ENCODE measurements around the gene NID1. TPM values are rescaled to one million over a fixed set of nuclear protein-coding genes. Genes with fewer than 3 reads are reported as not detected.

The NID1 gene, protein sequence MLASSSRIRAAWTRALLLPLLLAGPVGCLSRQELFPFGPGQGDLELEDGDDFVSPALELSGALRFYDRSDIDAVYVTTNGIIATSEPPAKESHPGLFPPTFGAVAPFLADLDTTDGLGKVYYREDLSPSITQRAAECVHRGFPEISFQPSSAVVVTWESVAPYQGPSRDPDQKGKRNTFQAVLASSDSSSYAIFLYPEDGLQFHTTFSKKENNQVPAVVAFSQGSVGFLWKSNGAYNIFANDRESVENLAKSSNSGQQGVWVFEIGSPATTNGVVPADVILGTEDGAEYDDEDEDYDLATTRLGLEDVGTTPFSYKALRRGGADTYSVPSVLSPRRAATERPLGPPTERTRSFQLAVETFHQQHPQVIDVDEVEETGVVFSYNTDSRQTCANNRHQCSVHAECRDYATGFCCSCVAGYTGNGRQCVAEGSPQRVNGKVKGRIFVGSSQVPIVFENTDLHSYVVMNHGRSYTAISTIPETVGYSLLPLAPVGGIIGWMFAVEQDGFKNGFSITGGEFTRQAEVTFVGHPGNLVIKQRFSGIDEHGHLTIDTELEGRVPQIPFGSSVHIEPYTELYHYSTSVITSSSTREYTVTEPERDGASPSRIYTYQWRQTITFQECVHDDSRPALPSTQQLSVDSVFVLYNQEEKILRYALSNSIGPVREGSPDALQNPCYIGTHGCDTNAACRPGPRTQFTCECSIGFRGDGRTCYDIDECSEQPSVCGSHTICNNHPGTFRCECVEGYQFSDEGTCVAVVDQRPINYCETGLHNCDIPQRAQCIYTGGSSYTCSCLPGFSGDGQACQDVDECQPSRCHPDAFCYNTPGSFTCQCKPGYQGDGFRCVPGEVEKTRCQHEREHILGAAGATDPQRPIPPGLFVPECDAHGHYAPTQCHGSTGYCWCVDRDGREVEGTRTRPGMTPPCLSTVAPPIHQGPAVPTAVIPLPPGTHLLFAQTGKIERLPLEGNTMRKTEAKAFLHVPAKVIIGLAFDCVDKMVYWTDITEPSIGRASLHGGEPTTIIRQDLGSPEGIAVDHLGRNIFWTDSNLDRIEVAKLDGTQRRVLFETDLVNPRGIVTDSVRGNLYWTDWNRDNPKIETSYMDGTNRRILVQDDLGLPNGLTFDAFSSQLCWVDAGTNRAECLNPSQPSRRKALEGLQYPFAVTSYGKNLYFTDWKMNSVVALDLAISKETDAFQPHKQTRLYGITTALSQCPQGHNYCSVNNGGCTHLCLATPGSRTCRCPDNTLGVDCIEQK
- 4.6 TPM for total RNA-seq
- polyA plus RNA-seq = 10.9 TPM
- long read RNA-seq, donor 1 = 0 reads
- long read RNA-seq, donor 2, full-length matches to known transcripts = 4 of 10 reads
- long read RNA-seq, donor 2, partial matches to known transcripts = 6 of 10 reads
- long read RNA-seq, donor 2, other reads (novel, unspliced or antisense) = 0 of 10 reads
- long read RNA-seq, donor 3 = 0 reads
- long read RNA-seq, donor 4, full-length matches to known transcripts = 2 of 2 reads
- long read RNA-seq, donor 4, partial matches to known transcripts = 0 of 2 reads
- long read RNA-seq, donor 4, other reads (novel, unspliced or antisense) = 0 of 2 reads
- long read RNA-seq, donor 5, full-length matches to known transcripts = 3 of 3 reads
- long read RNA-seq, donor 5, partial matches to known transcripts = 0 of 3 reads
- long read RNA-seq, donor 5, other reads (novel, unspliced or antisense) = 0 of 3 reads
- long read RNA-seq, donor 6, full-length matches to known transcripts = 4 of 4 reads
- long read RNA-seq, donor 6, partial matches to known transcripts = 0 of 4 reads
- long read RNA-seq, donor 6, other reads (novel, unspliced or antisense) = 0 of 4 reads
- long read RNA-seq, donor 7 = 0 reads
- long read RNA-seq, donor 8 = 0 reads
- long read RNA-seq, donor 9 = 0 reads
- long read RNA-seq, donor 10, full-length matches to known transcripts = 1 of 1 reads
- long read RNA-seq, donor 10, partial matches to known transcripts = 0 of 1 reads
- long read RNA-seq, donor 10, other reads (novel, unspliced or antisense) = 0 of 1 reads

GRCh38 chr1:236064674-236065508, at the start of gene NID1:
TSS of gene NID1 (minus strand) at chr1:236065090. CDS start at chr1:236065079, 11 bp downstream.
- peak in 1 of 9 donors; percentile 27 for DNase-seq (ENCODE audit: low read depth in 6 of 9, low spot score in 9 of 9)
- Histone ChIP-seq H3K27ac (ENCODE audit: low read depth in 1 of 2, low read length in 1 of 2) (peak within 1 kb of the TSS; percentile 12 to 52), H3K4me1 (ENCODE audit: control insufficient read depth in 2 of 2, insufficient read depth in 2 of 2, low read length in 2 of 2) (peaks cover 5 to 31% of the 10 kb centered on the region in 2 donors), H3K4me3 (ENCODE audit: low read length in 2 of 2) (peak within 1 kb of the TSS; percentile 32 to 50), H3K27me3 (ENCODE audit: control insufficient read depth in 2 of 2, insufficient read depth in 1 of 2, low read length in 1 of 2) (peaks cover 36 to 58% of the 10 kb centered on the region in 2 donors), H3K9me3 (ENCODE audit: control insufficient read depth in 2 of 2, insufficient read depth in 1 of 2, low read length in 1 of 2) (peaks cover 0 to 13% of the 10 kb centered on the region in 2 donors), H3K36me3 (ENCODE audit: control insufficient read depth in 2 of 2, insufficient read depth in 2 of 2, low read length in 1 of 2) (no peaks in the 10 kb centered on the region)
- WGBS = 3% methylated on average over 100 of the region's 100 CpGs

DNA sequence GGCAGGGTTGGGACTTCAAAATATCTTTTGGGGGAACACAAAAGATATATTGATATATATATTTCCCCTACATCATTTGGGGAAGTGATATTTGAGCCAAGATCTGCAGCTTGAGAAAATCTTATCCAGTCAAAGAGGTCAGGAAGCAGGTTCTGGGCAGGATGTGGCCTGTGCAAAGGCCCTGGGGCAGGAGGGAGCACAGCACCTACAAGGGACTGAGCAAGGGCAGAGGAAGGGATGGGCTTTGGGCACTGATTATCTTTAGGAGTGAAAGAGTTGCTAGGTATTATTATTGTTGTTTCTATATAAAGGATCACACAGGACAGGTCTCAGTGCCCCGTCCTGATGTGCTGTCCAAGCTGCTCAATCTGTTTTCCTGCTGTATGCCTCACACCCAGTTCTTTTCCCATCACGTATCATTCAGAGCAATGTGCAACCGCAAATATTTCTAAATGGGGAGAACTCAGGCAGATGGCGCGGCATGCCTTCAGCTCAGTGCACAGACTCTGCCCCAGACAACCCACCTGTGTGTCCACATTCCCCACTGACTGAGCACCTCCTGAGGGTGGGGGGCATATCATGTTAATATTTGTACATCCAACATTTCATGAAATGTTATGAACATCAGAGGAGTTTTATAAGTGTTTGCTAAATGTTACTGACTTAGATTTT, 49.3 kb upstream of the NID1 start:
- no peak for DNase-seq (ENCODE audit: low read depth in 6 of 9, low spot score in 9 of 9)
- Histone ChIP-seq H3K27ac (ENCODE audit: low read depth in 1 of 2, low read length in 1 of 2) (no peak overlapping the region), H3K36me3 (ENCODE audit: control insufficient read depth in 2 of 2, insufficient read depth in 2 of 2, low read length in 1 of 2) (no peaks in the 10 kb centered on the region), H3K9me3 (ENCODE audit: control insufficient read depth in 2 of 2, insufficient read depth in 1 of 2, low read length in 1 of 2) (no peaks in the 10 kb centered on the region), H3K4me3 (ENCODE audit: low read length in 2 of 2) (no peak overlapping the region), H3K4me1 (ENCODE audit: control insufficient read depth in 2 of 2, insufficient read depth in 2 of 2, low read length in 2 of 2) (no peaks in the 10 kb centered on the region), H3K27me3 (ENCODE audit: control insufficient read depth in 2 of 2, insufficient read depth in 1 of 2, low read length in 1 of 2) (peaks cover 0 to 3% of the 10 kb centered on the region in 2 donors)
- WGBS = 89% methylated on average over 5 of the region's 5 CpGs

DNA sequence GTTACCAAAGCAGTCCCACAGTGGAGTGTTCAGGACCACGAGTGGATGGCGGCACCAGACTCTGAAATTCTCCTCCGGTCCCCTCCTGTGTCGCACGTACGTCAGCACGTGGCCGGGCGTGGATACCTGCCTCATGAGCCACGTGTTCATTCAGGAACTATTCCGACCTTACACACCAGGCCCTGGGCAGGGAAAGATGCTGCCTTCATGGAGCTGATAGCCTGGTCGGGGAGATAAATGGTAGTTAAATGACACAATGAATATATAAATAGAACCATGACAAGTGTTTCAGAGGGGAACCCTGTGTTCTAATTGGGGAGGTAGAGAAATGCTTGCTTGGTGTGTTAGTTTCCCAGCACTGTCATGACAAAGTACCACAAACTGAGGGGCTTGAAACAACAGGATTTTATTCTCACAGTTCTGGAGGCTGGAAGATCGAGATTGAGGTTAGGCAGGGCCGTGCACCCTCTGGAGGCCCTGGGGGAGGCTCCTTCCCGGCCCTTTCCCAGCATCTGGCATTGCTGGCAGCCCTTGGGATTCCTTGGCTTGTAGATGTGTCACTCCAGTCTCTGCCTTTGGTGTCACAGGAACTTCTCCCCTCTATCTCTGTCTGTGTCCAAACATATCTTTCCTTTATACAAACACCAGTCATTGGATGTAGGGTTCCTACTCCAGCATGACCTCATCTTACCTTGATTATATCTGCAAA, 48.6 kb upstream of the NID1 start:
- H3K27ac ChIP-seq (ENCODE audit: low read depth in 1 of 2, low read length in 1 of 2) = no peak overlapping the region
- H3K9me3 ChIP-seq (ENCODE audit: control insufficient read depth in 2 of 2, insufficient read depth in 1 of 2, low read length in 1 of 2) = no peaks in the 10 kb centered on the region
- no peak overlapping the region for H3K4me3 ChIP-seq (ENCODE audit: low read length in 2 of 2)
- no peaks in the 10 kb centered on the region for H3K36me3 ChIP-seq (ENCODE audit: control insufficient read depth in 2 of 2, insufficient read depth in 2 of 2, low read length in 1 of 2)
- WGBS = 89% methylated on average over 15 of the region's 15 CpGs
- H3K27me3 ChIP-seq (ENCODE audit: control insufficient read depth in 2 of 2, insufficient read depth in 1 of 2, low read length in 1 of 2) = peaks cover 0 to 3% of the 10 kb centered on the region in 2 donors
- no peaks in the 10 kb centered on the region for H3K4me1 ChIP-seq (ENCODE audit: control insufficient read depth in 2 of 2, insufficient read depth in 2 of 2, low read length in 2 of 2)
- no peak for DNase-seq (ENCODE audit: low read depth in 6 of 9, low spot score in 9 of 9)

GRCh38 chr1:236112332-236112627, 47.4 kb upstream of the NID1 start:
- Histone ChIP-seq H3K27ac (ENCODE audit: low read depth in 1 of 2, low read length in 1 of 2) (no peak overlapping the region), H3K9me3 (ENCODE audit: control insufficient read depth in 2 of 2, insufficient read depth in 1 of 2, low read length in 1 of 2) (no peaks in the 10 kb centered on the region), H3K27me3 (ENCODE audit: control insufficient read depth in 2 of 2, insufficient read depth in 1 of 2, low read length in 1 of 2) (no peaks in the 10 kb centered on the region), H3K4me1 (ENCODE audit: control insufficient read depth in 2 of 2, insufficient read depth in 2 of 2, low read length in 2 of 2) (no peaks in the 10 kb centered on the region), H3K4me3 (ENCODE audit: low read length in 2 of 2) (no peak overlapping the region), H3K36me3 (ENCODE audit: control insufficient read depth in 2 of 2, insufficient read depth in 2 of 2, low read length in 1 of 2) (no peaks in the 10 kb centered on the region)
- 91% methylated on average over 6 of the region's 6 CpGs for WGBS
- no peak for DNase-seq (ENCODE audit: low read depth in 6 of 9, low spot score in 9 of 9)

DNA sequence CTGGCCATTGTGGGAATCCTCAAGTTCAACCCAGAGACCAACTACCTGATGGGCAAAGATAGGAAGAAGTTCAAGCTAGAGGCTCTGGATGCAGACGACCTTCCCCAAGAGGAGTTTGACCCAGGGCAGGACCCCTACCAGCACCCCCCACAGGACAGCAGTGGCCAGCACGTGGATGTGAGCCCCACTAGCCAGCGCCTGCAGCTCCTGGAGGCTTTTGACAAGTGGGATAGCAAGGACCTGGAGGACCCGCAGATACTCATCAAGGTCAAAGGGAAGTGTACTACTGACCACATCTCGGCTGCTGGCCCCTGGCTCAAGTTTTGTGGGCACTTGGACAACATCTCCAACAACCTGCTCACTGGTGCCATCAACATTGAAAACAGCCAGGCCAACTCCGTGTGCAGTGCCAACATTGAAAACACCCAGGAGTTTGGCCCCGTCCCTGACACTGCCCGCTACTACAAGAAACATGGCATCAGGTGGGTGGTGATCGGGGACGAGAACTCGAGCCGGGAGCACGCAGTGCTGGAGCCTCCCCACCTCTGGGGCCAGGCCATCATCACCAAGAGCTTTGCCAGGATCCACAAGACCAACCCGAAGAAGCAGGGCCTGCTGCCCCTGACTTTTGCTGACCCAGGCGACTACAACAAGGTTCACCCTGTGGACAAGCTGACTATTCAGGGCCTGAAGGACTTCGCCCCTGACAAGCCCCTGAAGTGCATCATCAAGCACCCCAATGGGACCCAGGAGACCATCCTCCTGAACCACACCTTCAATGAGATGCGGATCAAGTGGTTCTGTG, 46.8 kb upstream of the NID1 start:
- 95% methylated on average over 17 of the region's 17 CpGs for WGBS
- no peak overlapping the region for H3K4me3 ChIP-seq (ENCODE audit: low read length in 2 of 2)
- H3K4me1 ChIP-seq (ENCODE audit: control insufficient read depth in 2 of 2, insufficient read depth in 2 of 2, low read length in 2 of 2) = no peaks in the 10 kb centered on the region
- no peak for DNase-seq (ENCODE audit: low read depth in 6 of 9, low spot score in 9 of 9)
- H3K27ac ChIP-seq (ENCODE audit: low read depth in 1 of 2, low read length in 1 of 2) = no peak overlapping the region
- no peaks in the 10 kb centered on the region for H3K36me3 ChIP-seq (ENCODE audit: control insufficient read depth in 2 of 2, insufficient read depth in 2 of 2, low read length in 1 of 2)
- no peaks in the 10 kb centered on the region for H3K27me3 ChIP-seq (ENCODE audit: control insufficient read depth in 2 of 2, insufficient read depth in 1 of 2, low read length in 1 of 2)
- H3K9me3 ChIP-seq (ENCODE audit: control insufficient read depth in 2 of 2, insufficient read depth in 1 of 2, low read length in 1 of 2) = no peaks in the 10 kb centered on the region

GRCh38 chr1:236110137-236110536, 45.2 kb upstream of the NID1 start:
- Histone ChIP-seq H3K36me3 (ENCODE audit: control insufficient read depth in 2 of 2, insufficient read depth in 2 of 2, low read length in 1 of 2) (no peaks in the 10 kb centered on the region), H3K27ac (ENCODE audit: low read depth in 1 of 2, low read length in 1 of 2) (no peak overlapping the region), H3K9me3 (ENCODE audit: control insufficient read depth in 2 of 2, insufficient read depth in 1 of 2, low read length in 1 of 2) (no peaks in the 10 kb centered on the region), H3K4me1 (ENCODE audit: control insufficient read depth in 2 of 2, insufficient read depth in 2 of 2, low read length in 2 of 2) (no peaks in the 10 kb centered on the region), H3K27me3 (ENCODE audit: control insufficient read depth in 2 of 2, insufficient read depth in 1 of 2, low read length in 1 of 2) (no peaks in the 10 kb centered on the region), H3K4me3 (ENCODE audit: low read length in 2 of 2) (no peak overlapping the region)
- no peak for DNase-seq (ENCODE audit: low read depth in 6 of 9, low spot score in 9 of 9)
- 90% methylated on average over 13 of the region's 13 CpGs for WGBS
